Activated T-cell treated with anti-CD3 and anti-CD28 coated beads, Interleukin-2, amount 50 U/mL, for 4 hours (primary cell): ENCODE results near the gene MED12L. TPM values are rescaled to one million over a fixed set of nuclear protein-coding genes. Genes with fewer than 3 reads are reported as not detected.

ENCODE experiments used
- ATAC-seq, 2 donors: fragments of 200-7000 bp; cut with Tn5 transposase; one replicate each; pipeline ENCODE4 v1.10.0; 2021
- DNase-seq: peaks from one replicate; pipeline ENCODE4 v3.0.0-alpha.2; 2020
- H3K27me3 Mint-ChIP-seq: one replicate; pipeline ENCODE4 v1.8.0; 2021; ENCODE audit warnings: low read depth, mixed read lengths
- H3K36me3 Mint-ChIP-seq: one replicate; pipeline ENCODE4 v1.8.0; 2022; ENCODE audit warnings: mixed read lengths; ENCODE audit not compliant: insufficient read depth
- H3K4me1 Mint-ChIP-seq: one replicate; pipeline ENCODE4 v1.8.0; 2021; ENCODE audit warnings: low read depth, mixed read lengths
- H3K4me3 Mint-ChIP-seq: one replicate; pipeline ENCODE4 v1.8.0; 2021; ENCODE audit warnings: mild to moderate bottlenecking, moderate library complexity, mixed read lengths
- H3K9me3 Mint-ChIP-seq: one replicate; pipeline ENCODE4 v1.8.0; 2021; ENCODE audit warnings: mixed read lengths
- total RNA-seq, 3 donors: library from RNA; stranded (reverse); gene quantifications; one replicate each; pipeline ENCODE4 v1.2.1, GENCODE V29; 2021

Gene MED12L
- total RNA-seq, 3 donors from 2014 or later = 1.1 to 3.3 (median 1.9) TPM

DNA sequence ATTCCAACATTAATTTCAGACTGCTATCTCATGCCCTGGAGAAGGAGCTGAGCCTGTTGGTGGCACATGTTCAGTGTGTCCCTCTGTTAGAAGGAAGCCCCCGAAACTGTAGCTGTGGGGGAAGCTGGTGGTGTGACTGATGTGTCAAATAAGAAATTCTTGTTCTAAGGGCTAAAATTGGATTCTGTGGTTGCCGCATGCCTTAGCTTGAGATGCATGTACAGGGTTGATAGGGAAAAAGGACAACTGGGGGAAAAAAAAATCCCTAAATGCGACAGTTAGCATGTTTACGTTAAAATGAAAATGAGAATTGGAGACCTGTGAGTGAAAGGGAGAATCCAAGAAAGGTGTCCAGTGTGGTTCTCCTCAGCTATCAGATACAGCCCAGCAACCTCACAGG is 58.6 kb downstream of the MED12L start:
- Mint-ChIP-seq H3K4me3 (no peak overlapping the region), H3K27me3 (peaks cover 18% of the 10 kb centered on the region), H3K36me3 (no peaks in the 10 kb centered on the region), H3K9me3 (no peaks in the 10 kb centered on the region), H3K4me1 (peaks cover 4% of the 10 kb centered on the region)
- DNase-seq (no peak), ATAC-seq (no peak)

DNA sequence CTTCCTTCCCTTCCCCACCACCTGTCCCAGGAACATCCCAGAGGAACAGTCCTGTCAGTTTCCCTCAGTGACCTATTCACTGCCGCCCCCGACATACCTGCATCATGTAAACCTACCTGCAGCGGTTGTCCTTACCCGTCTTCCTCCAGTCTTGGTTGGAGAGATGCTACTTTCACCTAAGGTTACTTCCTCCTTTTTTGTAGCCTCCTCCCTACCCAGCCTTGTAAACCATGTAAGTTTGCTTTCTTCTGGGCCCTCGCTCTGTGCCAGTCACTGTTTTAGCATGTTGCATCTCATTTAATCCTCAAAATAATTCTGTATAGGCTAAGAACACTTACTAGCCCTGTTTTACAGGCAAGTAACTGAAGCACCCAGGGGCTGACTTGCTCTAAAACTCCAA is 59.3 kb downstream of the MED12L start:
- peaks cover 18% of the 10 kb centered on the region for H3K27me3 Mint-ChIP-seq
- ATAC-seq (no peak), DNase-seq (no peak)
- peaks cover 4% of the 10 kb centered on the region for H3K4me1 Mint-ChIP-seq
- H3K9me3 Mint-ChIP-seq = no peaks in the 10 kb centered on the region
- H3K4me3 Mint-ChIP-seq = no peak overlapping the region
- H3K36me3 Mint-ChIP-seq = no peaks in the 10 kb centered on the region

DNA sequence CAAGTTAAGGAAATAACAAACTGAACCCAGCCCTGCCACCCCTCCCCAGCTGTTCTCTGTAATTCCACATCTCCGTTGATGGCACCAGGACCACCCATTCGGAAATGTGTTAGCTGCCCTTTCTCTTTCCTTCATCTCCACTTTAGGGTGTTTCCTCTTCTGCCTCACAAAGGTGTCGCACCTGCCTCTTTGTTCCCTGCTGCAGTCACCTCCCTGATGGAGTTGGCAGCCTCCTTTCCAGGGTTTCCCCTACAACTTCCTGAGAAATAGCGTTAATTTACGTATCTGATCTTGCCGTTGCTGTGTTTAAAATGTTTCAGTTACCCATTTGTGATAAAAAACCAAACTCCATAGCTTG is 60.2 kb downstream of the MED12L start:
- no peak for ATAC-seq
- H3K36me3 Mint-ChIP-seq = no peaks in the 10 kb centered on the region

DNA sequence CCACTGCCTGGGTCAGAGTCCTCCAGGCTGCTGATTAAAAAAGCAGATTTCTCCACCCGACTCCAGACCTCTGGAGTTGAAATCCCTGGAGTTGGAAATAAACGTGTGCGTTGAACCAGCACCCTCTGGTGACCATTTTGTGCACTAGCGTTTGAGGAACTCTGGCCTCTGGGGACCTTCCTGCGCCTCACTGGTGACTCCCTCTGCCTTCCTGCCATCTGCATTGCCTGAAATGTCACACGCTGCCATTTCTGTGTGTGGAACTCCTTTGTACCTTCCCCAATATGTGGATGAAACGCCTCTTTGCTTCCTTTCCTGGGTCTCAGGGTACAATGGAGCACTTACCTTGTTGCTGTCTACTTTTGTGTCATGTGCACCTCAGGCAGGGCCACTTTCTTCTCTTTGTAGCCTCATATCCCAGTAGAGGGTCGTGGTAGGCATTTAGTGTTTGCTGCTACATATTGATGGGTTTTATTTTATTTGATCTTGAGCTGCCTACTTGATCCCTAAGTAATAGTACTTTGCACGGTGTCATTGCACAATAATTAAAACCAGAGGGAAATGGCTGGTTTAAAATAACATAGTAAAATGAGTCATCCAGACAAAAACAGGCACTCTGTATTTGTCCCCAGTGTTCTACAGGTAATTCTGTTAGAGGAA is 60.7 kb downstream of the MED12L start:
- Mint-ChIP-seq H3K9me3 (no peaks in the 10 kb centered on the region), H3K4me1 (peaks cover 4% of the 10 kb centered on the region), H3K36me3 (no peaks in the 10 kb centered on the region), H3K27me3 (peaks cover 18% of the 10 kb centered on the region), H3K4me3 (no peak overlapping the region)
- peak; percentile 86 to 93 for ATAC-seq
- DNase-seq = peak; percentile 32

More for the DNA sequence above, 60.2 kb downstream of the MED12L start:
- Mint-ChIP-seq H3K9me3 (no peaks in the 10 kb centered on the region), H3K27me3 (peaks cover 18% of the 10 kb centered on the region), H3K4me3 (no peak overlapping the region), H3K4me1 (peaks cover 4% of the 10 kb centered on the region)
- DNase-seq = no peak

DNA sequence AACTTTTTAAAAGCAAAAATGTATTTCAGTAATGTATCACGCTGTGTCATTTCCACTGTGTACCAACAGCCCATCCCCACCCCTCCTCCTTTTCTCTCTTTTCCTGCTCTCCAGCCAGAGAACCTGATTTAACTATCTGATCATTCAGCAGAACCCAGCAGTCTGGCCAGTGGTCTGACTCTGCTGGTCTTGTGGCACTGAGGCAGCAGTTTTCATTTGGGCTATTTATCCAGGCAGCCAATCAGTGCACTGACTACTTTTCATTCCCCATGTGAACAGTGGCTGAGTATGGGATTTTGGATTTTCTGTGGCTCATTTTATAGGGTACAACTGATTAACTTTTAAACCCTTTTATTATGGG is 61.2 kb downstream of the MED12L start:
- Mint-ChIP-seq H3K27me3 (peaks cover 18% of the 10 kb centered on the region), H3K4me1 (peaks cover 4% of the 10 kb centered on the region), H3K36me3 (no peaks in the 10 kb centered on the region), H3K9me3 (no peaks in the 10 kb centered on the region), H3K4me3 (no peak overlapping the region)
- DNase-seq (no peak), ATAC-seq (no peak)

DNA sequence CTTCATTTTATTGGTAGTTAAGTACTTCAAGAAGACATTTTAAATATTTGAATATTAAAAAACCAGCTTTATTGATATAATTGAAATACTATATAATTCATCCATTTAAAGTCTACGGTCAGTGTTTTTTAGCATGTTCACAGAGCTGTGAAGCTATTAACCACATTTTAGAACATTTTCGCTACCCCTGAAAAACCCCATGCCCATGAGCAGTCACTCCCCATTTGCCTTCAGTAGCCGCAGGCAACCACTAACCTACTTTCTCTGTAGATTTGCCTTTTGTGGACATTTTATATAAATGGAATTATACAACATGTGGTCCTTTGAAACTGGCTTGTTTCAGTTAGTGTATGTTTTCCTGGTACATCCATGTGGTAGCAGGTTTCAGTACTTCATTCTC is 61.8 kb downstream of the MED12L start:
- Mint-ChIP-seq H3K36me3 (no peaks in the 10 kb centered on the region), H3K4me1 (peaks cover 4% of the 10 kb centered on the region), H3K9me3 (no peaks in the 10 kb centered on the region), H3K4me3 (no peak overlapping the region), H3K27me3 (peaks cover 18% of the 10 kb centered on the region)
- no peak for DNase-seq
- no peak for ATAC-seq

DNA sequence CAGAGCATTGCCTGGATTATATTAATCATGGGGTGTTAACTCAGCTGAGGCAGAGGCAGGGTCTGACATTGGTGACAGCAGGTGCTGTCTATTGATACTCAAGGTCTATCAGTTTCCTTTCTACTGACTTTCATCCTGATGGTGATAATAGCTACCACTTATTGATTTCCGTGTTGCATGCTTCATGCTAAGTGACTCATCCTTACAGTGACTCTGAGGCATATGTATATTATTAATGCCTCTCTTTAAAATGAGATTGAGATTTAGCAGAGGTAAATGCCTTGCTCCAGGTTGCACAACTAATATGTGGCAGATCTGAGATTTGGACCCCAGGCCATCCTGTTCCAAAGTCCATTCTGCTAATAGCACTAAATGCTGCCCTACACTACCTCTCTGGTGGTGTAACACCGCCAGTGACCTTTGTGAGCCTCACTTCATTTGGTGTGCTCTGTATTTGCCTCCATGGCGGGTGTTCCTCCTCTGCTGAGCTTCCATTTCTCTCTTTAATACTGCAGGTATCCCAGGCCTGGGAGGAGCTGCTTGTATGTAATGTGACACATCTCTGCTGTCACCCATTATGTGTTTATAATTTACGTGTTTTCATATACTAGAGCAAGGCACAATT is 67.1 kb downstream of the MED12L start:
- Mint-ChIP-seq H3K4me1 (no peaks in the 10 kb centered on the region), H3K9me3 (no peaks in the 10 kb centered on the region), H3K36me3 (no peaks in the 10 kb centered on the region), H3K27me3 (peaks cover 11% of the 10 kb centered on the region), H3K4me3 (no peak overlapping the region)
- DNase-seq (no peak), ATAC-seq (no peak)

DNA sequence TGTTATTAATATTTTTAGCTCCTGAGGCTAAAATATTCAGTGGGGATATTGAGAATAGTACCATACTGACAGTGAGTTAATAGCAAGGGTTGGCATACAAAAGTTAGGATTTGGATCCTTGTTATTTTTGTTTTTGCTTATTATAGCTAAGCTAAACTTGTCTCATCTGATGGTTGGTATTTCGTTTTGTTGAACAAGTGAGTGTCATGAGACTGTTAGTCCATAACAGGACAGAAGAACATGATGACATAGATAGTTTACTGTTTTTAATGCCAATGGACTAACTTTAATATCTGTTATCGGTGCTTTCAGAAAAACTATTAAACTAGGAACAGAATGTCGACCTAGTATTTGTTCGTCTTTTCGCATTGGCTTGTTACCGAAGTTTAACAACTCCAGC is 69.1 kb downstream of the MED12L start:
- DNase-seq (no peak), ATAC-seq (no peak)
- Mint-ChIP-seq H3K27me3 (peaks cover 9% of the 10 kb centered on the region), H3K9me3 (no peaks in the 10 kb centered on the region), H3K36me3 (no peaks in the 10 kb centered on the region), H3K4me3 (no peak overlapping the region), H3K4me1 (no peaks in the 10 kb centered on the region)

DNA sequence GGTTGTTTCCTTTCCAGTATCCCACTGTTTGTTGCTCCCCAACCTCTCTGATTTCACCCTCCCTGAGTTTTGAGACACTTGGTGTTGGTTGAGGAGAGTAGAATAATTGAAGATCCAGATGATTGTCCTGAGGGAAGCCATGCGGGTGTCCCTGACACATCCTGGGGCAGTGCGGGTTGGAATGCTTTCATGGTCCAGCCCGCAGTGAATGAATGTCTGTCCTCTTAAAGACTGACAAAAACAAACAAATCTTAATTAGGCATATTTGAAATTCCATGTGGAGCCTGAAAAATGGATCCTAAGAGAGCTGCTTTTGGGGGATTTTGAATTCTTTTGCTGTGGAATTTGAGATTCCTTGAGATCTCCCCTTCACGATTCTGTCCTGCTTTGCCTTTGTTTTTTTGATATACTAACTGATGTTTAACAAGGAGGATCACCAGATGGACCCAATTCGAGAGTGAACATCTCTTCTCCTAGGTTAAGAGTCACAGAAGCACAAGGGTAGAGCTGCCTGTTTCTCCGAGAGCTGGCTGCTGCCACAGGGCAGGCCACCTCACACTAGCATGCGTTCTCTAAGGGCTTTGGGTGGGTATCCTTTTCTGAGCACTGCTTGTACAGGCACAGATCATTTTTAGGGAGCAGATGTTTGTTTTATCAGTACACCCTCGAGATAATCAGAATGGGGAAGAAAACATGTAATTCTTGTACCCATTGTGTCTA is 70.1 kb downstream of the MED12L start:
- Mint-ChIP-seq H3K27me3 (peaks cover 10% of the 10 kb centered on the region), H3K9me3 (no peaks in the 10 kb centered on the region), H3K4me3 (no peak overlapping the region), H3K36me3 (no peaks in the 10 kb centered on the region), H3K4me1 (no peaks in the 10 kb centered on the region)
- DNase-seq (no peak), ATAC-seq (no peak)

DNA sequence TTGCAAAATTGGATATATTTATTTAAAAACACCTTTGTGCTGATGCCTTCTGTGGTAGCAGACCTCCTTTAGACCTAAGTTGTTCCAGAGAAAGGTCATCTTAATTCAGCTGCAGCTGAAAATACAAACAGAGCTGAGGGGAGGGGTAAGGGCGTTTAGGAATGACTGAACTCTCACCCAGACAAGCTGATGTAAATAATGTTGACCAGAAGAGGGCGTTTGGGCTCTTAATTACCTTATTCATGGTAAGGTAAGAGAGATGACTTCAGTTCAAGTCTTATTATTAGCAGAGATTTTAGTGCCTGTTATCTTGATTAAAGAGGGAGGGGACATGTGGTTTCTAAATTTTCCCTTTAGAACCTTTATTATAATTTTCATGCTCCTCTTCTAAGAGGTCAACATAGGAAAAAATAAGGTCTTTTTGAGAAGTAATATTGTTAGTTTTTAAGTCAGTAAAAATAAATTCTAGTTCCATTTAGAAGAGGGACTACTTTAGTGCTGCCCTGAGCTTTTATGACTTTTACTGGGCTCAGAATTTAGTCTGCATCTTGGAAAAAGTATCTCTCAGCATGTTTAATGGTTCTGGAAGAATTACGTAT is 71.3 kb downstream of the MED12L start:
- ATAC-seq (peak; percentile 78 to 87), DNase-seq (no peak)
- peaks cover 12% of the 10 kb centered on the region for H3K27me3 Mint-ChIP-seq
- no peak overlapping the region for H3K4me3 Mint-ChIP-seq
- H3K9me3 Mint-ChIP-seq = no peaks in the 10 kb centered on the region
- no peaks in the 10 kb centered on the region for H3K36me3 Mint-ChIP-seq
- no peaks in the 10 kb centered on the region for H3K4me1 Mint-ChIP-seq

DNA sequence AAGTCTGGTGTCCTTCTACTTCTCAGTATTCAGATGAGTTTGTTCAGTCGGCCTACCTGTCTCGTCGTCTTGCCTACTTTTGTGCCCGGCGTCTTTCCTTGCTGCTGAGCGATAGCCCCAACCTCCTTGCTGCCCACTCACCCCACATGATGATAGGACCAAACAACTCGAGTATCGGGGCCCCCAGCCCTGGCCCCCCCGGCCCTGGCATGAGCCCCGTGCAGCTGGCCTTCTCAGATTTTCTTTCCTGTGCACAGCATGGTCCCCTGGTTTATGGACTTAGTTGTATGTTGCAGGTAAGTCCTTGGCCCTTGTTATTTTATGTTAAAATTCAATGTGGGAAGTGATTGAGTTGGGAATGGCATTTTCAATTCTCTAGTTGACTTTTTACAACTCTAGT is 74.3 kb downstream of the MED12L start:
- H3K9me3 Mint-ChIP-seq = no peaks in the 10 kb centered on the region
- H3K4me3 Mint-ChIP-seq = no peak overlapping the region
- peaks cover 12% of the 10 kb centered on the region for H3K27me3 Mint-ChIP-seq
- H3K36me3 Mint-ChIP-seq = no peaks in the 10 kb centered on the region
- DNase-seq (no peak), ATAC-seq (no peak)
- H3K4me1 Mint-ChIP-seq = no peaks in the 10 kb centered on the region

DNA sequence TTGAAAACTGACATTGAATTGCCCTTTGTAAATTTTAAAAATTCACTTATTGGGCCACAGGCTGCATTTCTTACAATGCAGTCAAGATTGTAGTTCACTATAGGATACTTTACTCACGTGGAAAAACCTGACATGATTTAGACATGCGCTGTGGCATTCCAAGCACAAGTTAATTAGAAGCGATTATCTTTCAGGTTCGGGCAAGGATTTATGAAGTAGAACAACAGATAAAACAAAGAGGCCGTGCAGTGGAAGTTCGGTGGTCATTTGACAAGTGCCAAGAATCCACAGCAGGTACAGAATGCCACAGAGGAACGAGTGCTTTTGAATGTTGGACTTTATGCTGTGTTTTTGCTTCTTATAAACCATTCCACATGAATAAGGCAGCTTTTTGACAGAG is 79.8 kb downstream of the MED12L start:
- Mint-ChIP-seq H3K4me1 (peaks cover 14% of the 10 kb centered on the region), H3K9me3 (no peaks in the 10 kb centered on the region), H3K4me3 (no peak overlapping the region), H3K27me3 (peaks cover 3% of the 10 kb centered on the region), H3K36me3 (no peaks in the 10 kb centered on the region)
- no peak for ATAC-seq
- DNase-seq = no peak

DNA sequence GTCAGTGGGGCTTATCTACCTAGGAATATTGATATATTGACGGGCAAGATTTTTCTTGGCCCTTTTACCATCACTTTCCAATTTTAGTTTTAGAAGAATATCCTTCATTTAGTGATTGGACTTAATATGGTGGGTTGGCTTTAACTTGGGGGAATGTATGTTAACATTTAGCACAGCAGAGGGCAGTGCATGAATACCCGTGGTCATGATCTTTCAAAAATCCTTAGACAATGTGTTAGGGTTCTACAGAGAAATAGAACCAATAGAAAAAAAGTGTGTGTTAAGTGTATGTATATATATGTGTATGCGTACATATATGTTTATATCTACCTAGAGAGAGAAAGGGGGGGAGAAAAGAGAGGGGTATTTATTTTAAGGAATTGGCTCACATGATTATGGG is 80.7 kb downstream of the MED12L start:
- Mint-ChIP-seq H3K4me1 (peaks cover 23% of the 10 kb centered on the region), H3K36me3 (no peaks in the 10 kb centered on the region), H3K9me3 (no peaks in the 10 kb centered on the region), H3K27me3 (no peaks in the 10 kb centered on the region), H3K4me3 (no peak overlapping the region)
- no peak for DNase-seq
- ATAC-seq = no peak

DNA sequence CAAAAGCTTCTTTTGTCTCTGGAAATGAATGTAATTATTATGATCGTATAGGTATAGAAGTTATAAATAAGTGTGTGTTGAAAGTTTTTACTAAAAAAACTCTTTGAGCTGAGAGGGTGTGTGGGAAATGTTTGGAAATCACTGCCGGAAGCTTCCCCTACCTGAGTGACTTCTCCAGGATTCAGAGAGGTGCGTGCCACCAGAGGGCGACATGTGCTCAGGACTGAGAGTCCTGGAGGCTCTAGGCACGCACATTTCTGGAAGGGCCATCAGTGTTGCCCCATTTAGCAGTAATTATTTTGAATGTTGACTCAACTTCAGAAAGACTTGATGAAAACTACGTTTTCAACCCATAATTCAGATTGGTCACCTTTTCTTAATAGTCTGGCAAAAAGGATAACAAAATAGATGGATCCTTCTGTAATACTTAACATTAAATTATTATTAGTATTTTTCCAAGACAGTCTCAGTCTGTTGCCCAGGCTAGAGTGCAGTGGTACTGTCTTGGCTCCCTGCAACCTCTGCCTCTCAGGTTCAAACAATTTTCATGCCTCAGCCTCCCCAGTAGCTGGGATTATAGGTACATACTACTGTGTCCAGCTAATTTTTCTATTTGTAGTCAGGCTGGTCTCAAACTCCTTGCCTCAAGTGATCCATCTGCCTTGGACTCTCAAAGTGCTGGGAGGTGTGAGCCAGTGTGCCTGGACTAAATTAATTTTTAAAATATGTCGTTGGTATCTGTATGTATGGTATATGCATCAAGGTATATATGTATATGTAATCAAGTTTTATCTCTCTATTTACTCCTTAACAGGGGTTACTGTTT is 83.0 kb downstream of the MED12L start:
- H3K4me1 Mint-ChIP-seq = peaks cover 37% of the 10 kb centered on the region

More for the DNA sequence above, 83.0 kb downstream of the MED12L start:
- Mint-ChIP-seq H3K27me3 (no peaks in the 10 kb centered on the region), H3K36me3 (no peaks in the 10 kb centered on the region), H3K4me3 (no peak overlapping the region), H3K9me3 (no peaks in the 10 kb centered on the region)
- ATAC-seq (peak; percentile 71 to 73), DNase-seq (peak; percentile 84)
